OCI-LY1 (cell line): ENCODE results near the gene PID1.

Source experiments
- EZH2 ChIP-seq: fragments of 200-600 bp; sonication (generic), shearing (Covaris generic); IDR thresholded peaks from 2 replicates; pipeline ENCODE4 v1.8.0; 2017; ENCODE audit warnings: borderline replicate concordance, mixed run types, mild to moderate bottlenecking, antibody characterized with exemption, low read length, moderate library complexity, mixed read lengths
- TF ChIP-seq, protein P1 (sequence below): fragments of 200-600 bp; sonication (generic), shearing (Covaris generic); IDR thresholded peaks from 2 replicates; pipeline ENCODE4 v1.5.1; 2017; ENCODE audit warnings: mild to moderate bottlenecking, antibody characterized with exemption, low read length, moderate library complexity, mixed read lengths

GRCh38 chr2:229137066-229137465, 134.0 kb downstream of the PID1 start:
- TF ChIP-seq, protein P1, sequence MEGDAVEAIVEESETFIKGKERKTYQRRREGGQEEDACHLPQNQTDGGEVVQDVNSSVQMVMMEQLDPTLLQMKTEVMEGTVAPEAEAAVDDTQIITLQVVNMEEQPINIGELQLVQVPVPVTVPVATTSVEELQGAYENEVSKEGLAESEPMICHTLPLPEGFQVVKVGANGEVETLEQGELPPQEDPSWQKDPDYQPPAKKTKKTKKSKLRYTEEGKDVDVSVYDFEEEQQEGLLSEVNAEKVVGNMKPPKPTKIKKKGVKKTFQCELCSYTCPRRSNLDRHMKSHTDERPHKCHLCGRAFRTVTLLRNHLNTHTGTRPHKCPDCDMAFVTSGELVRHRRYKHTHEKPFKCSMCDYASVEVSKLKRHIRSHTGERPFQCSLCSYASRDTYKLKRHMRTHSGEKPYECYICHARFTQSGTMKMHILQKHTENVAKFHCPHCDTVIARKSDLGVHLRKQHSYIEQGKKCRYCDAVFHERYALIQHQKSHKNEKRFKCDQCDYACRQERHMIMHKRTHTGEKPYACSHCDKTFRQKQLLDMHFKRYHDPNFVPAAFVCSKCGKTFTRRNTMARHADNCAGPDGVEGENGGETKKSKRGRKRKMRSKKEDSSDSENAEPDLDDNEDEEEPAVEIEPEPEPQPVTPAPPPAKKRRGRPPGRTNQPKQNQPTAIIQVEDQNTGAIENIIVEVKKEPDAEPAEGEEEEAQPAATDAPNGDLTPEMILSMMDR = no peak
- no peak for TF ChIP-seq EZH2
